ENCODE results near the gene TNRC6A. TPM values are rescaled to one million over a fixed set of nuclear protein-coding genes. Genes with fewer than 3 reads are reported as not detected.
A peak's percentile ranks its signal among the peaks of the same experiment; 100 is the strongest.

Gene TNRC6A
- total and polyA plus RNA-seq, 2 of the 13 experiments (the other 11 are each of a cell fraction or from before 2014, with no cell fraction given): 30.9 to 43.6 TPM

GRCh38 chr16:24821129-24821528, 91.7 kb downstream of the TNRC6A start:
- CTCF ChIA-PET (ENCODE audit: low intra/inter-chr PET ratio, low total read pairs): no interaction called here
- Histone ChIP-seq H3K27me3 (ENCODE audit: control insufficient read depth in 1 of 2, insufficient read depth in 2 of 2, low read length in 2 of 2) (no peaks in the 10 kb centered on the region), H3K4me1 (ENCODE audit: insufficient read depth, low read length) (peaks cover 9% of the 10 kb centered on the region; the same call in 1 of the 2 replicates), H3K4me2 (ENCODE audit: low read depth, low read length) (no peak overlapping the region), H3K4me3 (replicated peaks in 1 of 3; ENCODE audit: insufficient read depth in 1 of 3, low read depth in 2 of 3, low read length in 3 of 3) (no peak overlapping the region), H2AFZ (ENCODE audit: low read length) (no peak overlapping the region), H4K20me1 (ENCODE audit: insufficient read depth, low read length) (no peaks in the 10 kb centered on the region), H3K36me3 (replicated peaks in 1 of 2; ENCODE audit: control insufficient read depth in 1 of 2, insufficient read depth in 2 of 2, low read length in 2 of 2) (peaks cover 51 to 88% of the 10 kb centered on the region in 2 experiments), H3K79me2 (ENCODE audit: insufficient read depth, low read length) (no peaks in the 10 kb centered on the region), H3K9ac (ENCODE audit: insufficient read depth, low read depth, low read length) (no peak overlapping the region), H3K9me3 (ENCODE audit: low read length) (no peaks in the 10 kb centered on the region), H3K27ac (ENCODE audit: extremely low read length, insufficient read depth, low read length) (no peak overlapping the region)
- TF ChIP-seq, protein P1, sequence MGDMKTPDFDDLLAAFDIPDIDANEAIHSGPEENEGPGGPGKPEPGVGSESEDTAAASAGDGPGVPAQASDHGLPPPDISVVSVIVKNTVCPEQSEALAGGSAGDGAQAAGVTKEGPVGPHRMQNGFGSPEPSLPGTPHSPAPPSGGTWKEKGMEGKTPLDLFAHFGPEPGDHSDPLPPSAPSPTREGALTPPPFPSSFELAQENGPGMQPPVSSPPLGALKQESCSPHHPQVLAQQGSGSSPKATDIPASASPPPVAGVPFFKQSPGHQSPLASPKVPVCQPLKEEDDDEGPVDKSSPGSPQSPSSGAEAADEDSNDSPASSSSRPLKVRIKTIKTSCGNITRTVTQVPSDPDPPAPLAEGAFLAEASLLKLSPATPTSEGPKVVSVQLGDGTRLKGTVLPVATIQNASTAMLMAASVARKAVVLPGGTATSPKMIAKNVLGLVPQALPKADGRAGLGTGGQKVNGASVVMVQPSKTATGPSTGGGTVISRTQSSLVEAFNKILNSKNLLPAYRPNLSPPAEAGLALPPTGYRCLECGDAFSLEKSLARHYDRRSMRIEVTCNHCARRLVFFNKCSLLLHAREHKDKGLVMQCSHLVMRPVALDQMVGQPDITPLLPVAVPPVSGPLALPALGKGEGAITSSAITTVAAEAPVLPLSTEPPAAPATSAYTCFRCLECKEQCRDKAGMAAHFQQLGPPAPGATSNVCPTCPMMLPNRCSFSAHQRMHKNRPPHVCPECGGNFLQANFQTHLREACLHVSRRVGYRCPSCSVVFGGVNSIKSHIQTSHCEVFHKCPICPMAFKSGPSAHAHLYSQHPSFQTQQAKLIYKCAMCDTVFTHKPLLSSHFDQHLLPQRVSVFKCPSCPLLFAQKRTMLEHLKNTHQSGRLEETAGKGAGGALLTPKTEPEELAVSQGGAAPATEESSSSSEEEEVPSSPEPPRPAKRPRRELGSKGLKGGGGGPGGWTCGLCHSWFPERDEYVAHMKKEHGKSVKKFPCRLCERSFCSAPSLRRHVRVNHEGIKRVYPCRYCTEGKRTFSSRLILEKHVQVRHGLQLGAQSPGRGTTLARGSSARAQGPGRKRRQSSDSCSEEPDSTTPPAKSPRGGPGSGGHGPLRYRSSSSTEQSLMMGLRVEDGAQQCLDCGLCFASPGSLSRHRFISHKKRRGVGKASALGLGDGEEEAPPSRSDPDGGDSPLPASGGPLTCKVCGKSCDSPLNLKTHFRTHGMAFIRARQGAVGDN (CRISPR knock-in tag; IDR thresholded peaks at IDR 0.05): no peak
- TF ChIP-seq RBM22 (optimal IDR thresholded peaks at IDR 0.05; ENCODE audit: low read length): peak; percentile 20
- intact Hi-C loops (cut with micrococcal nuclease; ENCODE audit: unreplicated experiment): no loop called here
- POLR2A ChIA-PET: no interaction called here
- DNase-seq (ENCODE audit: low spot score) (no peak), FAIRE-seq (no peak), ATAC-seq (no peak)
- WGBS (ENCODE audit: low lambda C conversion rate): 89% methylated on average over 9 of the region's 9 CpGs
- in situ Hi-C loops (cut with HindIII; ENCODE audit: extremely low pct_ligation_motif_present, low pct_unique_long_range_greater_than_20kb): no loop called here
- BruUV-seq (replicated peaks): no TSS peak

GRCh38 chr16:24822542-24822941, 93.1 kb downstream of the TNRC6A start:
- 94% methylated on average over 10 of the region's 10 CpGs for WGBS (ENCODE audit: low lambda C conversion rate)
- Histone ChIP-seq H3K4me2 (ENCODE audit: low read depth, low read length) (no peak overlapping the region), H3K79me2 (ENCODE audit: insufficient read depth, low read length) (no peaks in the 10 kb centered on the region), H2AFZ (ENCODE audit: low read length) (no peak overlapping the region), H3K27me3 (ENCODE audit: control insufficient read depth in 1 of 2, insufficient read depth in 2 of 2, low read length in 2 of 2) (no peaks in the 10 kb centered on the region), H3K4me3 (replicated peaks in 1 of 3; ENCODE audit: insufficient read depth in 1 of 3, low read depth in 2 of 3, low read length in 3 of 3) (no peak overlapping the region), H3K27ac (ENCODE audit: extremely low read length, insufficient read depth, low read length) (no peak overlapping the region), H3K9ac (ENCODE audit: insufficient read depth, low read depth, low read length) (no peak overlapping the region), H3K36me3 (replicated peaks in 1 of 2; ENCODE audit: control insufficient read depth in 1 of 2, insufficient read depth in 2 of 2, low read length in 2 of 2) (peaks cover 50 to 80% of the 10 kb centered on the region in 2 experiments), H3K4me1 (ENCODE audit: insufficient read depth, low read length) (peaks cover 9% of the 10 kb centered on the region; the same call in 1 of the 2 replicates), H3K9me3 (ENCODE audit: low read length) (no peaks in the 10 kb centered on the region), H4K20me1 (ENCODE audit: insufficient read depth, low read length) (no peaks in the 10 kb centered on the region)
- ATAC-seq: peak; percentile 20
- no TSS peak for BruUV-seq (replicated peaks)
- intact Hi-C loops (cut with micrococcal nuclease; ENCODE audit: unreplicated experiment) (no loop called here), in situ Hi-C loops (cut with HindIII; ENCODE audit: extremely low pct_ligation_motif_present, low pct_unique_long_range_greater_than_20kb) (no loop called here)
- ChIA-PET POLR2A (interaction anchor here (0.6 kb wide), 1 partner anchor 9 kb away, joined by 3 read pairs; no protein-coding TSS in a partner anchor), CTCF (ENCODE audit: low intra/inter-chr PET ratio, low total read pairs) (no interaction called here)
- DNase-seq (ENCODE audit: low spot score): no peak
- no peak for FAIRE-seq
- TF ChIP-seq TFDP1 (CRISPR knock-in tag; IDR thresholded peaks at IDR 0.05; ENCODE audit: borderline replicate concordance) (no peak), CCAR2 (optimal IDR thresholded peaks at IDR 0.05; ENCODE audit: low read depth, low read length) (no peak), ZNF275 (CRISPR knock-in tag; IDR thresholded peaks at IDR 0.05; ENCODE audit: borderline replicate concordance) (no peak), CREM (IDR thresholded peaks at IDR 0.05) (no peak), CREM (CRISPR knock-in tag; IDR thresholded peaks at IDR 0.05) (no peak), ZNF670 (CRISPR knock-in tag; IDR thresholded peaks at IDR 0.05; ENCODE audit: borderline replicate concordance) (no peak), CHD2 (IDR thresholded peaks at IDR 0.05; ENCODE audit: low read depth, low read length) (no peak), NCOA5 (CRISPR knock-in tag; IDR thresholded peaks at IDR 0.05) (no peak), CENPT (CRISPR knock-in tag; IDR thresholded peaks at IDR 0.05; ENCODE audit: low read depth) (no peak)
